Measurements from ENCODE around the gene PPP1R7.

DNA sequence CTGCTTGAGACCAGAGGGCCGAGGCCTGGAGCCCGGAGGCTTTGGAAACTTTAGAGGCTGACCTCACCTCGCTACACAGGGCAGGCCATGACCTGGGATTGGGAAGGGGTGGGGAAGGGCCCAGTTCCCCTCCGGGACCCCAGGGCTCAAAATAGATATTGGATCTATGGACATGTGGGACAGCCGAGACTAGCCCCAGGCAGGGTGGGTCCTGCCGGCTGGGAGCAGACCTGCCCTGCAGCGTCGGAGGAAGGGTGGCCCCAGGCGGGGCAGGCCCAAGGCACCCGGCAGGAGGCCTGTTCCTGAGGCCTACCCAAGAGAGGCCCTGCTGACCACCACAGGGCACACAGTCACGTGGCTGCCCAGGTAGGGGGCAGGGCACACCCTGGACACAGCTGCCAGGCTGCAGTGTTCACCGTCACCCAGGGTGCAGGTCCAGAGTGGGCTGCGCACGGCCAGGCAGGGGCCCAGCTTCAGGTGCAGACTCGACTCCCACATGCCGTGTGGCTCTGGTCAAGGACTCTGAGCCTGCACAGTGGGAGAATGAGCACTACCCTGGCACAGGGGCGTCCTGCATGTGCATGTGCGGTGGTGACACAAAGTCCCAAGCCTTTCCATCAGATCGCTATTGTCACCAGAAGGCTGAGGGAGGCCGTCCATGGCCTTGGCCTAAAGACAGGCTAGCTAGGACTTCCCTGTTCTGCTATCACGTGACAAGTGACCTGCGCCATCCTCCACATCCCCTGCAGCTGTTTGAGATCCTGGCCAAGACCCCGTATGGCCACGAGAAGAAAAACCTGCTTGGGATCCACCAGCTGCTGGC is 51.4 kb downstream of the PPP1R7 start:
- TF ChIP-seq SP1 (CRISPR knock-in tag; conservative IDR thresholded peaks at IDR 0.05), result no peak
- TF ChIP-seq, protein P1, sequence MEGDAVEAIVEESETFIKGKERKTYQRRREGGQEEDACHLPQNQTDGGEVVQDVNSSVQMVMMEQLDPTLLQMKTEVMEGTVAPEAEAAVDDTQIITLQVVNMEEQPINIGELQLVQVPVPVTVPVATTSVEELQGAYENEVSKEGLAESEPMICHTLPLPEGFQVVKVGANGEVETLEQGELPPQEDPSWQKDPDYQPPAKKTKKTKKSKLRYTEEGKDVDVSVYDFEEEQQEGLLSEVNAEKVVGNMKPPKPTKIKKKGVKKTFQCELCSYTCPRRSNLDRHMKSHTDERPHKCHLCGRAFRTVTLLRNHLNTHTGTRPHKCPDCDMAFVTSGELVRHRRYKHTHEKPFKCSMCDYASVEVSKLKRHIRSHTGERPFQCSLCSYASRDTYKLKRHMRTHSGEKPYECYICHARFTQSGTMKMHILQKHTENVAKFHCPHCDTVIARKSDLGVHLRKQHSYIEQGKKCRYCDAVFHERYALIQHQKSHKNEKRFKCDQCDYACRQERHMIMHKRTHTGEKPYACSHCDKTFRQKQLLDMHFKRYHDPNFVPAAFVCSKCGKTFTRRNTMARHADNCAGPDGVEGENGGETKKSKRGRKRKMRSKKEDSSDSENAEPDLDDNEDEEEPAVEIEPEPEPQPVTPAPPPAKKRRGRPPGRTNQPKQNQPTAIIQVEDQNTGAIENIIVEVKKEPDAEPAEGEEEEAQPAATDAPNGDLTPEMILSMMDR (IDR thresholded peaks at IDR 0.05), result no peak
- TF ChIP-seq, protein P2, sequence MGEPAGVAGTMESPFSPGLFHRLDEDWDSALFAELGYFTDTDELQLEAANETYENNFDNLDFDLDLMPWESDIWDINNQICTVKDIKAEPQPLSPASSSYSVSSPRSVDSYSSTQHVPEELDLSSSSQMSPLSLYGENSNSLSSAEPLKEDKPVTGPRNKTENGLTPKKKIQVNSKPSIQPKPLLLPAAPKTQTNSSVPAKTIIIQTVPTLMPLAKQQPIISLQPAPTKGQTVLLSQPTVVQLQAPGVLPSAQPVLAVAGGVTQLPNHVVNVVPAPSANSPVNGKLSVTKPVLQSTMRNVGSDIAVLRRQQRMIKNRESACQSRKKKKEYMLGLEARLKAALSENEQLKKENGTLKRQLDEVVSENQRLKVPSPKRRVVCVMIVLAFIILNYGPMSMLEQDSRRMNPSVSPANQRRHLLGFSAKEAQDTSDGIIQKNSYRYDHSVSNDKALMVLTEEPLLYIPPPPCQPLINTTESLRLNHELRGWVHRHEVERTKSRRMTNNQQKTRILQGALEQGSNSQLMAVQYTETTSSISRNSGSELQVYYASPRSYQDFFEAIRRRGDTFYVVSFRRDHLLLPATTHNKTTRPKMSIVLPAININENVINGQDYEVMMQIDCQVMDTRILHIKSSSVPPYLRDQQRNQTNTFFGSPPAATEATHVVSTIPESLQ (CRISPR knock-in tag; IDR thresholded peaks at IDR 0.05), result no peak
- no peak for TF ChIP-seq ESRRA (CRISPR knock-in tag; IDR thresholded peaks at IDR 0.05; ENCODE audit: borderline replicate concordance)
- no peak for TF ChIP-seq ETV6 (CRISPR knock-in tag; IDR thresholded peaks at IDR 0.05)
- TF ChIP-seq ZNF138 (CRISPR knock-in tag; conservative IDR thresholded peaks at IDR 0.05), result no peak

All from WTC11 (cell line).